Measurements from ENCODE around the gene MELTF.
"Not testable (repeated sequence)": the region's sequence is repeated elsewhere in the genome, so short reads cannot be mapped to it uniquely, and the experiment has no call there.

Gene MELTF

GRCh38 chr3:197029511-197030167, at the start of gene MELTF:
TSS of gene MELTF (minus strand) at chr3:197029817. CDS start at chr3:197029702, 115 bp downstream.
- peak; percentile 31 to 70 (median 51) for DNase-seq

- no peak for DNase-seq
Measured at GRCh38 chr3:197076415-197076814, 46.8 kb upstream of the MELTF start.

GRCh38 chr3:197068077-197068476, 38.5 kb upstream of the MELTF start:
- DNase-seq = no peak

GRCh38 chr3:197064771-197065170, 35.2 kb upstream of the MELTF start:
- no peak for DNase-seq

GRCh38 chr3:197062446-197062845, 32.8 kb upstream of the MELTF start:
- no peak for DNase-seq

- DNase-seq = not testable (repeated sequence)
Measured at GRCh38 chr3:197051637-197052036, 22.0 kb upstream of the MELTF start.

- no peak for DNase-seq
Measured at GRCh38 chr3:197050511-197050910, 20.9 kb upstream of the MELTF start.

- DNase-seq = no peak
Measured at GRCh38 chr3:197042539-197042938, 12.9 kb upstream of the MELTF start.

GRCh38 chr3:197041875-197042488, 12.4 kb upstream of the MELTF start:
- DNase-seq = no peak

GRCh38 chr3:197040658-197041057, 11.0 kb upstream of the MELTF start:
- DNase-seq = no peak

GRCh38 chr3:197038679-197039462, 9.3 kb upstream of the MELTF start:
- no peak for DNase-seq

GRCh38 chr3:197035577-197035976, 6.0 kb upstream of the MELTF start:
- no peak for DNase-seq

- not testable (repeated sequence) for DNase-seq
Measured at GRCh38 chr3:197034778-197035177, 5.2 kb upstream of the MELTF start.

GRCh38 chr3:197033764-197034163, 4.1 kb upstream of the MELTF start:
- DNase-seq = not testable (repeated sequence)

GRCh38 chr3:197031315-197032285, 2.0 kb upstream of the MELTF start:
- DNase-seq = no peak

GRCh38 chr3:197030379-197031314, 1.0 kb upstream of the MELTF start:
- DNase-seq = no peak

- no peak for DNase-seq
Measured at GRCh38 chr3:197028728-197029510, 698 bp downstream of the MELTF start.

GRCh38 chr3:197027896-197028727, 1.5 kb downstream of the MELTF start:
- no peak for DNase-seq

- DNase-seq = no peak
Measured at GRCh38 chr3:197027151-197027895, 2.3 kb downstream of the MELTF start.

Data from activated naive CD4-positive, alpha-beta T cell (primary cell).